Neural cell (in vitro differentiated cells): Measurements from ENCODE around the gene HMX1. TPM values are rescaled to one million over a fixed set of nuclear protein-coding genes. Genes with fewer than 3 reads are reported as not detected.

Experiments used
- H2AFZ ChIP-seq: fragments of 200-600, 300-800 bp; sonication (generic), shearing (Covaris generic); 2 replicates; pipeline ENCODE4 v1.6.0; 2014; ENCODE audit warnings: low read depth, mild to moderate bottlenecking, antibody characterized with exemption, low read length, moderate library complexity
- H3F3A ChIP-seq: fragments of 200-600 bp; shearing (Covaris generic); 2 replicates; pipeline ENCODE4 v1.6.1; 2016; ENCODE audit warnings: mild to moderate bottlenecking, moderate library complexity, mixed read lengths, antibody characterized with exemption, low read length; ENCODE audit not compliant: insufficient read depth, poor library complexity, severe bottlenecking
- H3K27ac ChIP-seq: fragments of 200-600, 300-800 bp; sonication (generic), shearing (Covaris generic); 2 replicates; pipeline ENCODE4 v1.5.1; 2014; ENCODE audit warnings: mild to moderate bottlenecking, low read length, moderate library complexity
- H3K27me3 ChIP-seq: fragments of 300-800, 200-600 bp; sonication (generic), shearing (Covaris generic); 2 replicates; pipeline ENCODE4 v1.6.0; 2014; ENCODE audit warnings: mild to moderate bottlenecking, low read depth, low read length, moderate library complexity; ENCODE audit not compliant: insufficient read depth
- H3K36me3 ChIP-seq: fragments of 300-800, 200-600 bp; sonication (generic), shearing (Covaris generic); 2 replicates; pipeline ENCODE4 v1.5.1; 2014; ENCODE audit warnings: mild to moderate bottlenecking, antibody characterized with exemption, low read length, moderate library complexity; ENCODE audit not compliant: insufficient read depth
- H3K4me2 ChIP-seq: fragments of 300-800, 200-600 bp; sonication (generic), shearing (Covaris generic); 2 replicates; pipeline ENCODE4 v1.6.0; 2014; ENCODE audit warnings: mild to moderate bottlenecking, low read length
- H3K4me3 ChIP-seq: fragments of 300-800, 200-600 bp; sonication (generic), shearing (Covaris generic); 2 replicates; pipeline ENCODE4 v1.5.1; 2014; ENCODE audit warnings: mild to moderate bottlenecking, low read length, moderate library complexity
- H3K79me2 ChIP-seq: fragments of 200-600 bp; shearing (Covaris generic); replicated peaks from 2 replicates; pipeline ENCODE4 v1.6.0; 2014; ENCODE audit warnings: mild to moderate bottlenecking, low read length, moderate library complexity; ENCODE audit not compliant: insufficient read depth
- H3K9ac ChIP-seq: fragments of 300-800, 200-600 bp; sonication (generic), shearing (Covaris generic); 2 replicates; pipeline ENCODE4 v1.6.1; 2016; ENCODE audit warnings: mild to moderate bottlenecking, low read length, mixed read lengths
- H3K9me2 ChIP-seq: fragments of 200-600 bp; shearing (Covaris generic); 2 replicates; pipeline ENCODE4 v1.6.1; 2016; ENCODE audit warnings: mild to moderate bottlenecking, low read length, mixed read lengths; ENCODE audit not compliant: insufficient read depth
- H3K9me3 ChIP-seq: fragments of 200-600, 300-800 bp; sonication (generic), shearing (Covaris generic); 2 replicates; pipeline ENCODE4 v1.6.1; 2016; ENCODE audit warnings: mild to moderate bottlenecking, mixed run types, low read length, moderate library complexity, mixed read lengths
- H4K20me1 ChIP-seq: fragments of 200-600 bp; shearing (Covaris generic); 2 replicates; pipeline ENCODE4 v1.6.1; 2016; ENCODE audit warnings: mild to moderate bottlenecking, mixed run types; ENCODE audit not compliant: insufficient read depth
- EP300 ChIP-seq: fragments of 450-650 bp; conservative IDR thresholded peaks from 2 replicates; pipeline ENCODE4 v1.6.1; 2014; ENCODE audit warnings: antibody characterized with exemption, mild to moderate bottlenecking, moderate library complexity; ENCODE audit not compliant: poor library complexity, severe bottlenecking
- EZH2 ChIP-seq: fragments of 200-600, 300-800 bp; shearing (Covaris generic), sonication (generic); IDR thresholded peaks from 2 replicates; pipeline ENCODE4 v1.6.1; 2014; ENCODE audit warnings: antibody characterized with exemption, low read length, borderline replicate concordance, mild to moderate bottlenecking; ENCODE audit not compliant: insufficient read depth, poor library complexity, severe bottlenecking
- MXI1 ChIP-seq: fragments of 450-650 bp; conservative IDR thresholded peaks from 2 replicates; pipeline ENCODE4 v1.6.1; 2014; ENCODE audit warnings: antibody characterized with exemption, mild to moderate bottlenecking; ENCODE audit not compliant: poor library complexity, severe bottlenecking
- POLR2AphosphoS5 ChIP-seq: IDR thresholded peaks from 2 replicates; pipeline ENCODE4 v1.6.1; 2012
- RAD21 ChIP-seq: fragments of 450-650 bp; conservative IDR thresholded peaks from 2 replicates; pipeline ENCODE4 v1.6.1; 2014; ENCODE audit warnings: antibody characterized with exemption, mild to moderate bottlenecking, moderate library complexity
- REST ChIP-seq: IDR thresholded peaks from 2 replicates; pipeline ENCODE4 v1.6.1; 2012; ENCODE audit warnings: borderline replicate concordance
- SMC3 ChIP-seq: fragments of 450-650 bp; conservative IDR thresholded peaks from 2 replicates; pipeline ENCODE4 v1.6.1; 2014; ENCODE audit warnings: antibody characterized with exemption, mild to moderate bottlenecking, moderate library complexity; ENCODE audit not compliant: poor library complexity
- TAF1 ChIP-seq: IDR thresholded peaks from 2 replicates; pipeline ENCODE4 v1.6.1; 2012; ENCODE audit warnings: low read depth
- polyA plus RNA-seq: library from polyadenylated mRNA; depleted of rRNA; stranded (reverse); fragments of >200 nt; gene quantifications from 2 replicates; pipeline ENCODE4 v1.2.3, GENCODE V29; 2014
- TF ChIP-seq, protein P1 (sequence below): fragments of 450-650 bp; IDR thresholded peaks from 2 replicates; pipeline ENCODE4 v1.5.1; 2014; ENCODE audit warnings: antibody characterized with exemption, mild to moderate bottlenecking, moderate library complexity; ENCODE audit not compliant: poor library complexity, severe bottlenecking

HMX1 gene
- polyA plus RNA-seq, 1 donor from 2014 or later = 0.89 TPM

GRCh38 chr4:8867624-8868320 lies 3.9 kb downstream of the HMX1 start:
- no peaks in the 10 kb centered on the region for H3K79me2 ChIP-seq
- H3K9me3 ChIP-seq = no peaks in the 10 kb centered on the region
- TF ChIP-seq TAF1 = no peak
- TF ChIP-seq RAD21 = no peak
- no peak for TF ChIP-seq EP300
- no peak for TF ChIP-seq REST
- TF ChIP-seq EZH2 = no peak
- TF ChIP-seq MXI1 = no peak
- no peak for TF ChIP-seq POLR2AphosphoS5
- TF ChIP-seq, protein P1, sequence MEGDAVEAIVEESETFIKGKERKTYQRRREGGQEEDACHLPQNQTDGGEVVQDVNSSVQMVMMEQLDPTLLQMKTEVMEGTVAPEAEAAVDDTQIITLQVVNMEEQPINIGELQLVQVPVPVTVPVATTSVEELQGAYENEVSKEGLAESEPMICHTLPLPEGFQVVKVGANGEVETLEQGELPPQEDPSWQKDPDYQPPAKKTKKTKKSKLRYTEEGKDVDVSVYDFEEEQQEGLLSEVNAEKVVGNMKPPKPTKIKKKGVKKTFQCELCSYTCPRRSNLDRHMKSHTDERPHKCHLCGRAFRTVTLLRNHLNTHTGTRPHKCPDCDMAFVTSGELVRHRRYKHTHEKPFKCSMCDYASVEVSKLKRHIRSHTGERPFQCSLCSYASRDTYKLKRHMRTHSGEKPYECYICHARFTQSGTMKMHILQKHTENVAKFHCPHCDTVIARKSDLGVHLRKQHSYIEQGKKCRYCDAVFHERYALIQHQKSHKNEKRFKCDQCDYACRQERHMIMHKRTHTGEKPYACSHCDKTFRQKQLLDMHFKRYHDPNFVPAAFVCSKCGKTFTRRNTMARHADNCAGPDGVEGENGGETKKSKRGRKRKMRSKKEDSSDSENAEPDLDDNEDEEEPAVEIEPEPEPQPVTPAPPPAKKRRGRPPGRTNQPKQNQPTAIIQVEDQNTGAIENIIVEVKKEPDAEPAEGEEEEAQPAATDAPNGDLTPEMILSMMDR = no peak
- no peak for TF ChIP-seq SMC3
- no peaks in the 10 kb centered on the region for H4K20me1 ChIP-seq
- no peak overlapping the region for H3K4me3 ChIP-seq
- no peak overlapping the region for H2AFZ ChIP-seq
- H3F3A ChIP-seq = no peaks in the 10 kb centered on the region
- peaks cover 92% of the 10 kb centered on the region for H3K27me3 ChIP-seq
- H3K9ac ChIP-seq = no peak overlapping the region
- no peak overlapping the region for H3K4me2 ChIP-seq
- H3K27ac ChIP-seq = no peak overlapping the region
- no peaks in the 10 kb centered on the region for H3K36me3 ChIP-seq
- H3K9me2 ChIP-seq = no peaks in the 10 kb centered on the region

GRCh38 chr4:8866828-8867623 lies 4.6 kb downstream of the HMX1 start:
- no peaks in the 10 kb centered on the region for H3K79me2 ChIP-seq
- no peak overlapping the region for H2AFZ ChIP-seq
- peaks cover 92% of the 10 kb centered on the region for H3K27me3 ChIP-seq
- no peaks in the 10 kb centered on the region for H4K20me1 ChIP-seq
- H3K9me3 ChIP-seq = no peaks in the 10 kb centered on the region
- no peaks in the 10 kb centered on the region for H3K9me2 ChIP-seq
- no peak overlapping the region for H3K9ac ChIP-seq
- H3K27ac ChIP-seq = no peak overlapping the region
- H3F3A ChIP-seq = no peaks in the 10 kb centered on the region
- H3K4me3 ChIP-seq = no peak overlapping the region
- no peak overlapping the region for H3K4me2 ChIP-seq
- no peak for TF ChIP-seq SMC3
- peak; percentile 89 for TF ChIP-seq EZH2
- H3K36me3 ChIP-seq = no peaks in the 10 kb centered on the region
